HG02973 (cell line): ENCODE measurements around the gene CSRNP2.
"Not testable (repeated sequence)": the region's sequence is repeated elsewhere in the genome, so short reads cannot be mapped to it uniquely, and the experiment has no call there.

Source experiments
- ATAC-seq: cut with Tn5 transposase; IDR thresholded peaks from one replicate; pipeline ENCODE4 v1.9.1; 2021; ENCODE audit warnings: moderate library complexity; ENCODE audit not compliant: unreplicated experiment

CSRNP2 gene

GRCh38 chr12:51083126-51083833 lies at the start of gene CSRNP2:
TSS of gene CSRNP2 (minus strand) at chr12:51083596. CDS start at chr12:51076561, 7,035 bp downstream.
- peak; percentile 97 for ATAC-seq

DNA sequence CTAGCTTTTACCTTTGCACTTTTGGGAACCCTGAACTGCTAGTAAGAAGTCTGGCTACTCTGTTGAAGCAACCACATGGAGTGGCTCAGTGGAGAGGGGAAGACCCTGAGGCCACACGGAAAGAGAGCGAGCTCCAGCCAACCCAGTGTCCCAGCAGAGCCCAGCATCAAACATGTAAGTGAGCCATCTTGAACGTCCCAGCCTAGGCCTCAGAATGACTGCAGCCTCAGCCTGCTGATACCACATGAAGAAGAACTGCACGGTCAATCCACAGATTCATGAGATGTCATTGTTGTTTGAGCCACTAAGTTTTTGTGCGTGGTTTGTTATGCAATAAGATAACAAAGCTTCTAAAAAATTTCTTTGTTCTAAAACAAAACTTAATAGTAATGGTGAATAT lies 49.3 kb upstream of the CSRNP2 start:
- ATAC-seq, result no peak

- ATAC-seq, result no peak
Observed at GRCh38 chr12:51131745-51132521, 48.5 kb upstream of the CSRNP2 start.

- ATAC-seq, result no peak
Observed at GRCh38 chr12:51128919-51129318, 45.5 kb upstream of the CSRNP2 start.

GRCh38 chr12:51127050-51127729 lies 43.8 kb upstream of the CSRNP2 start:
- no peak for ATAC-seq

DNA sequence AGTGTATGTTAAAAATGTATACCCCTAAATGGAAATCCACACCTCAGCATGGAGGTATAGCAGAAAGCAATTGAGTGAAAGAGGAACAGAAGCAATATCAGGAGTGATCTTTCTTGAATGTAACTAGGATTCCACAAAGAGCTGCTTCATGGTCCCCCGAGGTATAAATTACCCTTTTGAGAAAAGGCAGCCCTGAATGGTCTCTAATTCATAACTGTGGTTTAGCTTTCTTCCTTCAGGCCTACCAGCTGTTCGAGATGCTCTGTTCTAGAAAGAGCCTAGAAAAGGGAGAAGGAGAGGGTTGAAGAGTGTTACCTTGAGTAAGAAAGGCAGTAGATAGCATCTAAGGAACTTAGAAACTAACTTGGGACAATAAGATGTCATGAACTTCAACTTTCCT lies 42.9 kb upstream of the CSRNP2 start:
- no peak for ATAC-seq

GRCh38 chr12:51124504-51124903 lies 41.1 kb upstream of the CSRNP2 start:
- ATAC-seq, result no peak

DNA sequence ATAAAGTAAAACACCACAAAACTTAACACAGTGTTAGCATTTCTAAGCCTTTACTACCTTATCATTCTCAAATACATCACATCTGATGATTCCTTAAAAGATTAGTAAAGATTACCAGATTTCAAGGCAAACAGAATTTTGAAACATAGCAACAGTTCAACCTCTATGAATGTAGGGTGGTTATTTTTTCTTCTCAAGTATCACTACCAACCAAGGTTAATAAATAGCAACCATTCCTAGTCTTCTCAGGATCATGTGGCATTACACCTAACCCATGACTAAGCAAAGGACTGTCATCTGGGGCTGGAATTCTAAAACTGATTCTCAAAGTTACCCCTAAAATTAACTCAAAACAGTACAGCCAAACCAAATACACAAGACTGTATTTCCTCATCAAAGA lies 39.4 kb upstream of the CSRNP2 start:
- ATAC-seq, result no peak

- ATAC-seq, result no peak
Observed at GRCh38 chr12:51118706-51119105, 35.3 kb upstream of the CSRNP2 start.

DNA sequence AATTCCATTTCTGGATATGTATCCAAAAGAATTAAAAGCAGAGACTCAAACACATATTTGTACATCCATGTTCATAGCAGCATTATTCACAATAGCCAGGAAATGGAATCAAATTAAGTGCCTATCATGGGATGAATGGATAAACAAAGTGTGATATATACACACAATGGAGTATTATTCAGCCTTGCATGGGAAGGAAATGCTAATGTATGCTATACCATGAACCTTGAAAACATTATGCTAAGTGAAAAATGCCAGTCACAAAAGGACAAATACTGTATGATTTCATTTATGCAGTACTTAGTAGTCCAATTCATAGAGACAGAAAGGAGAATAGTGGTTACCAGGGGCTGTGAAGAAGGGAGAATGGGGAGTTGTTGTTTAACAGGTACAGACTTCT lies 32.1 kb upstream of the CSRNP2 start:
- no peak for ATAC-seq

- no peak for ATAC-seq
Observed at GRCh38 chr12:51108136-51108535, 24.7 kb upstream of the CSRNP2 start.

DNA sequence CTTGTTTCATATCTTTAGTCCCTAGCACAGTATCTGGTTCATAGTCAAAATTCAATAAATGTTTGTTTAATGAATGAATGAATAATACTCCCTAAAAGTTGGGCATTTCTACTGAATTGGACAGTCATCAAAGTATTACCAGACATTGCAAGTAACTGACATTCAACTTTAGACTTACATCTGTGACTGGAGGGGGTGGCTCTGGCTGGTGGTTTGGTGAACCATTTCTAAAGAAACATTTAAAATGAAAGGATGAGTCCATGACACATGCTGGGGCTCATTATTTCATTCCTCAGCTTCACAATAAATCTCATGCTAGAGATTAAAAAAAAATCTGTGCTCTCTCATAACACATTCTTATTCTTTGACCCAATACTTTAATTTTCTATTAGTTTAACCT lies 20.6 kb upstream of the CSRNP2 start:
- no peak for ATAC-seq

GRCh38 chr12:51098611-51099010 lies 15.2 kb upstream of the CSRNP2 start:
- ATAC-seq, result no peak

GRCh38 chr12:51090705-51091229 lies 7.4 kb upstream of the CSRNP2 start:
- ATAC-seq, result no peak

DNA sequence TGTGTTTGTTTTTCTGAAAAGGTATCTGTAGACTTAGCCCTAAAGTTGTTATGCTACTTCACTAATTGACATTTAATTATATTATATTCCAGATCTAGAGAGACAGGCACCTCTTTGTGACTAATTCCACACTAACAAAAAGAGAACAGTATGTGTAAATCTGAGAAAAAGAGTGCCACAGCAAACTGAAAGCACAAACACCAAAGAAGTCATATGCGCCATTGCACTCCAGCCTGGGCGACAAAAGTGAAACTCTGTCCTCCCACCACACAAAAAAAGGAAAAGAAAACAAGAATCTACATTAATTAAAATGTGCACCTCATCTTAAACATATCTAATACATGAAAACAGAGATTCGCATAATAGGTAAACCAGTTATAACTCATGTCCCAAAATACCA lies 4.4 kb upstream of the CSRNP2 start:
- no peak for ATAC-seq

DNA sequence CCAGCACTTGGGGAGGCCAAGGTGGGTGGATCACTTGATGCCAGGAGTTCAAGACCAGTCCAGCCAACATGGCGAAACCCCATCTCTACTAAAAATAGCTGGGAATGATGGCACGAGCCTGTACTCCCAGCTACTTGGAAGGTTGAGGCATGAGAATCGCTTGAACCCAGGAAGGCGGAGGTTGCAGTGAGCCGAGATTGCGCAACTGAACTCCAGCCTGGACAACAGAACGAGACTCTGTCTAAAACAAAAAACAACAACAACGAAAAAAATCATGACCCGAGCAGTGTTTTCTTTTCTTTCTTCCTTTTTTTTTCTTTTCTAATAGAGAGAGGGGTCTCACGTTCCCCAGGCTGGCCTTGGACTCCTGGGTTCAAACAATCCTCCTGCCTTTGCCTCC lies 3.5 kb upstream of the CSRNP2 start:
- no peak for ATAC-seq

GRCh38 chr12:51085757-51086156 lies 2.4 kb upstream of the CSRNP2 start:
- no peak for ATAC-seq

GRCh38 chr12:51082561-51083125 lies 753 bp downstream of the CSRNP2 start:
- no peak for ATAC-seq

- ATAC-seq, result no peak
Observed at GRCh38 chr12:51081421-51081820, 2.0 kb downstream of the CSRNP2 start.

- no peak for ATAC-seq
Observed at GRCh38 chr12:51080136-51080535, 3.3 kb downstream of the CSRNP2 start.

- ATAC-seq, result not testable (repeated sequence)
Observed at GRCh38 chr12:51078866-51079265, 4.5 kb downstream of the CSRNP2 start.
